IMR-90 (cell line): ENCODE results near the gene TMEM260. TPM values are rescaled to one million over a fixed set of nuclear protein-coding genes. Genes with fewer than 3 reads are reported as not detected.

ENCODE experiments used
- ATAC-seq: fragments of 200-7000 bp; cut with Tn5 transposase; 2 replicates; pipeline ENCODE4 v1.9.1; 2020; ENCODE audit warnings: low read depth, mild to moderate bottlenecking, moderate library complexity
- BruUV-seq: library from RNA; stranded (reverse); fragments of 400-500 nt; replicated peaks from 2 replicates; lab custom pipeline; 2021; lab: Mats Ljungman, UMichigan
- CTCF ChIA-PET: fragments of 300-600 bp; formaldehyde crosslinking; extraction: SDS; loops from one replicate; lab custom pipeline; 2021; ENCODE audit warnings: antibody characterized with exemption; lab: Yijun Ruan, JAX
- POLR2A ChIA-PET: fragments of 300-600 bp; sonication (Branson Sonifier 250); formaldehyde crosslinking; loops from one replicate; lab custom pipeline; 2022; ENCODE audit warnings: antibody characterized with exemption; ENCODE audit not compliant: unreplicated experiment; lab: Charles Lee
- DNase-seq: peaks from one replicate; pipeline ENCODE4 v3.0.0; 2013
- H2AFZ ChIP-seq: replicated peaks from 2 replicates; pipeline ENCODE3; 2013; ENCODE audit warnings: low read length, mild to moderate bottlenecking; ENCODE audit not compliant: poor library complexity
- H2AK5ac ChIP-seq: 2 replicates; pipeline ENCODE4 v1.6.1; 2013; ENCODE audit warnings: low read depth, low read length, inconsistent platforms
- H2AK9ac ChIP-seq: replicated peaks from 2 replicates; pipeline ENCODE3; 2013; ENCODE audit warnings: mild to moderate bottlenecking, low read depth, low read length, moderate library complexity; ENCODE audit not compliant: poor library complexity
- H2BK120ac ChIP-seq: 2 replicates; pipeline ENCODE4 v1.6.1; 2013; ENCODE audit warnings: low read depth, low read length, inconsistent platforms
- H2BK15ac ChIP-seq: 3 replicates; pipeline ENCODE4 v1.6.1; 2013; ENCODE audit warnings: low read depth, low read length, inconsistent platforms
- H2BK20ac ChIP-seq: 2 replicates; pipeline ENCODE4 v1.6.1; 2013; ENCODE audit warnings: low read depth, mild to moderate bottlenecking, inconsistent platforms, low read length, moderate library complexity
- H2BK5ac ChIP-seq: 2 replicates; pipeline ENCODE4 v1.6.1; 2013; ENCODE audit warnings: mild to moderate bottlenecking, low read depth, low read length, inconsistent platforms; ENCODE audit not compliant: poor library complexity, severe bottlenecking
- H3K14ac ChIP-seq: replicated peaks from 2 replicates; pipeline ENCODE4 v1.6.1; 2013; ENCODE audit warnings: low read depth, low read length, inconsistent platforms
- H3K18ac ChIP-seq: 2 replicates; pipeline ENCODE4 v1.6.1; 2013; ENCODE audit warnings: low read depth, low read length, control low read depth
- H3K23ac ChIP-seq: 2 replicates; pipeline ENCODE4 v1.6.1; 2013; ENCODE audit warnings: low read depth, low read length, inconsistent platforms
- H3K27ac ChIP-seq: 2 replicates; pipeline ENCODE4 v1.5.1; 2013; ENCODE audit warnings: mild to moderate bottlenecking, control low read depth, low read length; ENCODE audit not compliant: insufficient read depth
- H3K27me3 ChIP-seq: 2 replicates; pipeline ENCODE4 v1.6.1; 2013; ENCODE audit warnings: low read length; ENCODE audit not compliant: control insufficient read depth, insufficient read depth
- H3K36me3 ChIP-seq: 2 replicates; pipeline ENCODE4 v1.6.1; 2013; ENCODE audit warnings: low read length, mixed read lengths; ENCODE audit not compliant: control insufficient read depth, insufficient read depth
- H3K4ac ChIP-seq: 2 replicates; pipeline ENCODE4 v1.6.1; 2013; ENCODE audit warnings: low read depth, low read length, inconsistent platforms
- H3K4me1 ChIP-seq: 2 replicates; pipeline ENCODE4 v1.6.1; 2013; ENCODE audit warnings: low read length, mixed read lengths; ENCODE audit not compliant: control insufficient read depth, insufficient read depth
- H3K4me2 ChIP-seq: 2 replicates; pipeline ENCODE4 v1.6.1; 2013; ENCODE audit warnings: low read depth, mild to moderate bottlenecking, control low read depth, low read length, moderate library complexity
- H3K4me3 ChIP-seq: 2 replicates; pipeline ENCODE4 v1.5.1; 2013; ENCODE audit warnings: low read depth, mild to moderate bottlenecking, control low read depth, low read length, moderate library complexity; ENCODE audit not compliant: insufficient read depth
- H3K56ac ChIP-seq: 2 replicates; pipeline ENCODE4 v1.6.1; 2013; ENCODE audit warnings: low read length, inconsistent platforms; ENCODE audit not compliant: insufficient read depth; ENCODE audit errors: extremely low read depth
- H3K79me1 ChIP-seq, 2 experiments: 2 replicates each; pipeline ENCODE4 v1.6.1; 2013; ENCODE audit warnings: low read length in 2 of 2, inconsistent platforms in 1 of 2, low read depth in 1 of 2
- H3K9ac ChIP-seq: 2 replicates; pipeline ENCODE4 v1.6.1; 2013; ENCODE audit warnings: low read depth, low read length, control low read depth
- H3K9me1 ChIP-seq: 2 replicates; pipeline ENCODE4 v1.6.1; 2013; ENCODE audit warnings: low read length, inconsistent platforms; ENCODE audit not compliant: insufficient read depth
- H3K9me3 ChIP-seq: 2 replicates; pipeline ENCODE4 v1.6.1; 2013; ENCODE audit warnings: low read length; ENCODE audit not compliant: control insufficient read depth, insufficient read depth
- H4K20me1 ChIP-seq: 2 replicates; pipeline ENCODE4 v1.6.1; 2013; ENCODE audit warnings: low read length, inconsistent platforms; ENCODE audit not compliant: insufficient read depth
- H4K5ac ChIP-seq: 2 replicates; pipeline ENCODE4 v1.6.1; 2013; ENCODE audit warnings: mild to moderate bottlenecking, low read depth, low read length, control low read depth
- H4K8ac ChIP-seq, 2 experiments: 2 replicates each; pipeline ENCODE4 v1.6.1; 2013; ENCODE audit warnings: low read depth in 2 of 2, low read length in 2 of 2, control low read depth in 1 of 2, inconsistent platforms in 1 of 2
- H4K91ac ChIP-seq: 2 replicates; pipeline ENCODE4 v1.6.1; 2013; ENCODE audit warnings: low read depth, low read length, inconsistent platforms; ENCODE audit not compliant: insufficient read depth
- CTCF ChIP-seq: conservative IDR thresholded peaks from 2 replicates; pipeline ENCODE4 v1.5.1; 2012; ENCODE audit warnings: mild to moderate bottlenecking, low read depth, low read length, improper control_type of control experiment
- MAFK ChIP-seq: IDR thresholded peaks from 2 replicates; pipeline ENCODE4 v1.6.1; 2012; ENCODE audit warnings: low read depth, low read length, improper control_type of control experiment
- WGBS, 2 experiments: methylation state at CpG; one replicate each; pipeline versions ENCODE4 v1.1.5 to v1.1.7; 2013; ENCODE audit warnings: missing lambda C conversion rate in 2 of 2; ENCODE audit not compliant: insufficient read length in 1 of 2; ENCODE audit errors: extremely low coverage in 2 of 2; 5-methylcytosine and 5-hydroxymethylcytosine counted together
- dilution Hi-C: fragments of 300-500 bp; cut with HindIII; formaldehyde crosslinking; loops from one replicate; pipeline ENCODE4 v1.14.3; 2018; ENCODE audit warnings: low sequenced_read_pairs; ENCODE audit not compliant: unreplicated experiment
- in situ Hi-C: fragments of 300-500 bp; cut with MboI; formaldehyde crosslinking; loops from 3 replicates; pipeline ENCODE4 v1.14.3; 2019; ENCODE audit warnings: low sequenced_read_pairs, inconsistent platforms, mixed read lengths
- intact Hi-C: fragments of 100-400 bp; cut with micrococcal nuclease; formaldehyde crosslinking; loops from 2 replicates; pipeline ENCODE4 v1.10.0; 2022
- polyA plus RNA-seq, 3 experiments: library from polyadenylated mRNA; depleted of rRNA; stranded (reverse); fragments of >200 nt; gene quantifications; 2 replicates each; pipeline ENCODE4 v1.2.3, GENCODE V29; 2012; ENCODE audit warnings: low replicate concordance in 1 of 3
- total RNA-seq: library from RNA; depleted of rRNA; stranded (reverse); fragments of >200 nt; gene quantifications from 2 replicates; pipeline ENCODE4 v1.2.3, GENCODE V29; 2012
- TF ChIP-seq, protein P1 (sequence below): fragments of 150-350 bp; IDR thresholded peaks from 2 replicates; pipeline ENCODE4 v1.6.1; 2017; ENCODE audit warnings: mild to moderate bottlenecking, antibody characterized with exemption, low read length, low read depth

Gene TMEM260
- total and polyA plus RNA-seq, 2 of the 4 experiments (the other 2 are of a cell fraction), result 6.4 to 11.5 TPM

GRCh38 chr14:56598519-56598918 is 18.9 kb downstream of the TMEM260 start:
- no peak overlapping the region for H3K14ac ChIP-seq
- H2AFZ ChIP-seq, result no peak overlapping the region
- no peak overlapping the region for H4K8ac ChIP-seq
- H3K36me3 ChIP-seq, result peaks cover 7% of the 10 kb centered on the region; the same call in 1 of the 2 replicates
- H4K20me1 ChIP-seq, result no peaks in the 10 kb centered on the region
- no peak overlapping the region for H2BK20ac ChIP-seq
- H2BK120ac ChIP-seq, result no peak overlapping the region
- no peak overlapping the region for H3K23ac ChIP-seq
- H2AK5ac ChIP-seq, result no peak overlapping the region
- H3K9me1 ChIP-seq, result no peaks in the 10 kb centered on the region
- no peak overlapping the region for H2BK15ac ChIP-seq
- no TSS peak for BruUV-seq
- H3K27me3 ChIP-seq, result no peaks in the 10 kb centered on the region
- H2AK9ac ChIP-seq, result no peak overlapping the region
- TF ChIP-seq, protein P1, sequence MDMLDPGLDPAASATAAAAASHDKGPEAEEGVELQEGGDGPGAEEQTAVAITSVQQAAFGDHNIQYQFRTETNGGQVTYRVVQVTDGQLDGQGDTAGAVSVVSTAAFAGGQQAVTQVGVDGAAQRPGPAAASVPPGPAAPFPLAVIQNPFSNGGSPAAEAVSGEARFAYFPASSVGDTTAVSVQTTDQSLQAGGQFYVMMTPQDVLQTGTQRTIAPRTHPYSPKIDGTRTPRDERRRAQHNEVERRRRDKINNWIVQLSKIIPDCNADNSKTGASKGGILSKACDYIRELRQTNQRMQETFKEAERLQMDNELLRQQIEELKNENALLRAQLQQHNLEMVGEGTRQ, result no peak
- TF ChIP-seq MAFK (peak; percentile 60), CTCF (no peak)
- no peak overlapping the region for H3K4me3 ChIP-seq
- H3K27ac ChIP-seq, result no peak overlapping the region
- in situ Hi-C loops, result no loop called here
- DNase-seq, result no peak
- H3K18ac ChIP-seq, result no peak overlapping the region
- no peak overlapping the region for H3K9ac ChIP-seq
- CTCF ChIA-PET, result interaction anchor here (1.1 kb wide), 1 partner anchor 15 kb away, joined by 3 read pairs; no protein-coding TSS in a partner anchor
- no peak overlapping the region for H4K5ac ChIP-seq
- dilution Hi-C loops, result no loop called here
- H3K79me1 ChIP-seq, result 0 out of 4 replicates have a peak, but pooled peaks cover 0 to 4% of the 10 kb centered on the region in 2 experiments
- H4K91ac ChIP-seq, result no peak overlapping the region
- POLR2A ChIA-PET, result no interaction called here
- H3K4me1 ChIP-seq, result peaks cover 2% of the 10 kb centered on the region; the same call in 1 of the 2 replicates
- ATAC-seq, result no peak
- intact Hi-C loops, result no loop called here
- H3K9me3 ChIP-seq, result no peaks in the 10 kb centered on the region
- no peak overlapping the region for H3K4ac ChIP-seq
- H3K56ac ChIP-seq, result no peak overlapping the region
- WGBS, 2 experiments, result no CpG with 5 or more reads among the region's 1 CpG
- H3K4me2 ChIP-seq, result no peak overlapping the region
- H2BK5ac ChIP-seq, result no peak overlapping the region
